HG03045 (cell line): ENCODE data around the gene LYSET.
"Not testable (repeated sequence)": the region's sequence is repeated elsewhere in the genome, so short reads cannot be mapped to it uniquely, and the experiment has no call there.

Source experiments
- ATAC-seq: cut with Tn5 transposase; IDR thresholded peaks from one replicate; pipeline ENCODE4 v1.9.1; 2021; ENCODE audit warnings: mild to moderate bottlenecking, moderate library complexity; ENCODE audit not compliant: unreplicated experiment

Gene LYSET

DNA sequence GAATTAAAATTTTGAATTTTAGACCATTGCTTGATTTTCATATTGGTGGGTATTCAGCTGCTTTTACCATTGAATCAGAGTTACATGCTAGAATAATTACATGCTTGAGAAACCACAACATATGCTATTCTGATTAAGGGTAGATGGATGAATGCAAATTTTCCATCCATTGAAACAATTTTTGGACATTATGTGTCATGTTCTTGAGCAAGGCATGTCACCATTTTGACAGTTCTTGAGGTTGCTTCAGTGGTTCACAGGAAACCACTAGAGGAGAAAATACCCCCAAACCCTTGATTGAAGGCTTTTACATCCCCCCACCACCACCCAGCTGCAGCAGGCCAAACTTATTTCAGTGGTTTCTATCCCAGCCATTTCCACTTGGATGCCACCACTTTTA lies 35.4 kb downstream of the LYSET start:
- no peak for ATAC-seq

DNA sequence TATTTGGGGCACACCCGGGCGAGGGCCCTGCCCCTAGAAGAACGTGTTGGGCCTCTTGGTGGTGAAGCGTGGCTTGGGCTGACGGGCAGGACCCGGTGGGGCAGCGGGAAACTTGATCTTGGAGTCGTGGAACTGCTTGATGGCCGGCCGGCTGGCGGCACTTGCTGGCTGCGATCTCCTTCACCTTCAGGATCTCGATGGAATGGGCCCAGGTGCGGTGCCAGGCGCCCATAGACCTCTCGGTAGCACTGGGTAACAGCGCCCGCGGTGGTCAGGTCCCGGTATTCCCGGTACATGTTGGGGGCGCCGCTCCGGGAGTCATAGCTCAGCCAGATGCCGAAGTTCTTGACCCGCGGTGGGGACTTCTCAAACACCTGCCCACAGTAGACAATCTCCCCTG lies 38.4 kb downstream of the LYSET start:
- ATAC-seq = no peak

GRCh38 chr14:93228550-93228949 lies 43.4 kb downstream of the LYSET start:
- no peak for ATAC-seq

GRCh38 chr14:93230539-93230938 lies 45.4 kb downstream of the LYSET start:
- ATAC-seq = no peak

GRCh38 chr14:93231129-93231979 lies 46.2 kb downstream of the LYSET start:
- no peak for ATAC-seq

DNA sequence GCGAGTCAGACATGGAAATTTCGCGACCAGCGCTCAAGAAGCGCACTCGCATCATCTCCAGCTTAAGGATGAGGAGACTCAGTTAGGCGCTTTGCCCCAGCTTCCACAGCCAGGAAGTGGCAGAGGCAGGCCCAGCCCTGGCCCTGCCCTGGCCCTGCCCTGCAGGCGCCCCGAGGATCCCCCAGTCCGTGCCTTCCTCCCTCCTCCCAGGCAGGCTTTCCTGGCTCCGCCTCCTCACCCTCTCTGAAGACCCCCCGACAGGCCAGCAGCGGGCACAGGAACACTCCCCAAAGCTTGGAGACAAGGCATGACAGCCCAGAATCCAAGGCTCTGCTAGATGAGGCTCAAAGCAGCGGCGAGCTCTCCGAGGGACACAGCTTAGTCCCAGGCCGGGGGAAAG lies 47.0 kb downstream of the LYSET start:
- no peak for ATAC-seq

GRCh38 chr14:93233078-93233477 lies 48.0 kb downstream of the LYSET start:
- not testable (repeated sequence) for ATAC-seq

GRCh38 chr14:93234798-93235197 lies 49.7 kb downstream of the LYSET start:
- no peak for ATAC-seq
